ENCODE data around the gene FYN.

Gene FYN

GRCh38 chr6:111798281-111798725 is 74.9 kb downstream of the FYN start:
- Histone ChIP-seq H2AFZ (ENCODE audit: low read depth, low read length) (no peak overlapping the region), H3K79me2 (ENCODE audit: insufficient read depth, low read length) (peaks cover 44% of the 10 kb centered on the region)

GRCh38 chr6:111796310-111796918 is 76.8 kb downstream of the FYN start:
- no peak overlapping the region for H3K9ac ChIP-seq (ENCODE audit: low read depth, low read length)
- peaks cover 10% of the 10 kb centered on the region; the same call in 1 of the 2 replicates for H4K20me1 ChIP-seq (ENCODE audit: insufficient read depth, low read length)
- no peak overlapping the region for H2AFZ ChIP-seq (ENCODE audit: low read depth, low read length)
- no peak overlapping the region for H3K4me2 ChIP-seq (ENCODE audit: insufficient read depth, low read length)
- DNase-seq (no peak), ATAC-seq (ENCODE audit: insufficient read depth, low read depth) (no peak)
- H3K4me1 ChIP-seq (ENCODE audit: insufficient read depth, low read length) = no peaks in the 10 kb centered on the region
- no peak overlapping the region for H3K4me3 ChIP-seq (ENCODE audit: low read depth in 1 of 2, low read length in 2 of 2)
- H3K36me3 ChIP-seq (ENCODE audit: insufficient read depth, low read length) = no peaks in the 10 kb centered on the region
- H3K27ac ChIP-seq (ENCODE audit: low read length) = no peak overlapping the region
- H3K9me3 ChIP-seq (ENCODE audit: insufficient read depth, low read length, severe bottlenecking) = no peaks in the 10 kb centered on the region
- no peaks in the 10 kb centered on the region for H3K27me3 ChIP-seq (ENCODE audit: insufficient read depth, low read length, poor library complexity)
- TF ChIP-seq CTCF (IDR thresholded peaks at IDR 0.05; ENCODE audit: borderline replicate concordance, extremely low read depth, low read length, poor library complexity, severe bottlenecking) = no peak
- TF ChIP-seq EZH2 (IDR thresholded peaks at IDR 0.05; ENCODE audit: borderline replicate concordance, low read depth, low read length, severe bottlenecking) = no peak
- H3K79me2 ChIP-seq (ENCODE audit: insufficient read depth, low read length) = peaks cover 58% of the 10 kb centered on the region

More at GRCh38 chr6:111798281-111798725, 74.9 kb downstream of the FYN start:
- Histone ChIP-seq H3K4me2 (ENCODE audit: insufficient read depth, low read length) (no peak overlapping the region), H3K4me1 (ENCODE audit: insufficient read depth, low read length) (no peaks in the 10 kb centered on the region), H3K9me3 (ENCODE audit: insufficient read depth, low read length, severe bottlenecking) (no peaks in the 10 kb centered on the region), H3K9ac (ENCODE audit: low read depth, low read length) (no peak overlapping the region), H3K27me3 (ENCODE audit: insufficient read depth, low read length, poor library complexity) (no peaks in the 10 kb centered on the region), H3K27ac (ENCODE audit: low read length) (no peak overlapping the region), H3K36me3 (ENCODE audit: insufficient read depth, low read length) (no peaks in the 10 kb centered on the region), H4K20me1 (ENCODE audit: insufficient read depth, low read length) (peaks cover 6% of the 10 kb centered on the region; the same call in 1 of the 2 replicates), H3K4me3 (ENCODE audit: low read depth in 1 of 2, low read length in 2 of 2) (no peak overlapping the region)
- TF ChIP-seq CTCF (IDR thresholded peaks at IDR 0.05; ENCODE audit: borderline replicate concordance, extremely low read depth, low read length, poor library complexity, severe bottlenecking) (no peak), EZH2 (IDR thresholded peaks at IDR 0.05; ENCODE audit: borderline replicate concordance, low read depth, low read length, severe bottlenecking) (no peak)
- no peak for ATAC-seq (ENCODE audit: insufficient read depth, low read depth)
- no peak for DNase-seq

GRCh38 chr6:111795558-111795957 is 77.7 kb downstream of the FYN start:
- no peak overlapping the region for H3K4me2 ChIP-seq (ENCODE audit: insufficient read depth, low read length)
- H3K27ac ChIP-seq (ENCODE audit: low read length) = no peak overlapping the region
- no peak overlapping the region for H3K4me3 ChIP-seq (ENCODE audit: low read depth in 1 of 2, low read length in 2 of 2)
- H4K20me1 ChIP-seq (ENCODE audit: insufficient read depth, low read length) = peaks cover 11% of the 10 kb centered on the region; the same call in 1 of the 2 replicates
- DNase-seq (no peak), ATAC-seq (ENCODE audit: insufficient read depth, low read depth) (no peak)
- H3K27me3 ChIP-seq (ENCODE audit: insufficient read depth, low read length, poor library complexity) = no peaks in the 10 kb centered on the region
- no peaks in the 10 kb centered on the region for H3K4me1 ChIP-seq (ENCODE audit: insufficient read depth, low read length)
- H2AFZ ChIP-seq (ENCODE audit: low read depth, low read length) = no peak overlapping the region
- H3K79me2 ChIP-seq (ENCODE audit: insufficient read depth, low read length) = peaks cover 66% of the 10 kb centered on the region
- TF ChIP-seq EZH2 (IDR thresholded peaks at IDR 0.05; ENCODE audit: borderline replicate concordance, low read depth, low read length, severe bottlenecking) (no peak), CTCF (IDR thresholded peaks at IDR 0.05; ENCODE audit: borderline replicate concordance, extremely low read depth, low read length, poor library complexity, severe bottlenecking) (no peak)
- no peaks in the 10 kb centered on the region for H3K9me3 ChIP-seq (ENCODE audit: insufficient read depth, low read length, severe bottlenecking)
- H3K9ac ChIP-seq (ENCODE audit: low read depth, low read length) = no peak overlapping the region
- no peaks in the 10 kb centered on the region for H3K36me3 ChIP-seq (ENCODE audit: insufficient read depth, low read length)
